GM11168 (cell line): Measurements from ENCODE around the gene SAMD11.
"Not testable (repeated sequence)": the region's sequence is repeated elsewhere in the genome, so short reads cannot be mapped to it uniquely, and the experiment has no call there.

Experiments used
- in situ Hi-C: fragments of 300-500 bp; cut with MboI; formaldehyde crosslinking; loops from one replicate; pipeline ENCODE4 v1.12.0; 2022; ENCODE audit warnings: low sequenced_read_pairs; ENCODE audit not compliant: unreplicated experiment

The SAMD11 gene

GRCh38 chr1:941588-942383 is 18.1 kb downstream of the SAMD11 start:
- in situ Hi-C loops: no loop called here

DNA sequence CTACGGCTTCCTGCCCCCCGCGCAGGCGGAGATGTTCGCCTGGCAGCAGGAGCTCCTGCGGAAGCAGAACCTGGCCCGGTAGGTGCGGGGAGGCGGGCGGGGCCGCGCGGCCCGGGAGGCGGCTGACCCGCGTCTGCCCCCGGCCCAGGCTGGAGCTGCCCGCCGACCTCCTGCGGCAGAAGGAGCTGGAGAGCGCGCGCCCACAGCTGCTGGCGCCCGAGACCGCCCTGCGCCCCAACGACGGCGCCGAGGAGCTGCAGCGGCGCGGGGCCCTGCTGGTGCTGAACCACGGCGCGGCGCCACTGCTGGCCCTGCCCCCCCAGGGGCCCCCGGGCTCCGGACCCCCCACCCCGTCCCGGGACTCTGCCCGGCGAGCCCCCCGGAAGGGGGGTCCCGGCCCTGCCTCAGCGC is 18.7 kb downstream of the SAMD11 start:
- in situ Hi-C loops: no loop called here

GRCh38 chr1:942864-943533 is 19.3 kb downstream of the SAMD11 start:
- in situ Hi-C loops: no loop called here

GRCh38 chr1:943545-944340 is 20.0 kb downstream of the SAMD11 start:
- in situ Hi-C loops: no loop called here

DNA sequence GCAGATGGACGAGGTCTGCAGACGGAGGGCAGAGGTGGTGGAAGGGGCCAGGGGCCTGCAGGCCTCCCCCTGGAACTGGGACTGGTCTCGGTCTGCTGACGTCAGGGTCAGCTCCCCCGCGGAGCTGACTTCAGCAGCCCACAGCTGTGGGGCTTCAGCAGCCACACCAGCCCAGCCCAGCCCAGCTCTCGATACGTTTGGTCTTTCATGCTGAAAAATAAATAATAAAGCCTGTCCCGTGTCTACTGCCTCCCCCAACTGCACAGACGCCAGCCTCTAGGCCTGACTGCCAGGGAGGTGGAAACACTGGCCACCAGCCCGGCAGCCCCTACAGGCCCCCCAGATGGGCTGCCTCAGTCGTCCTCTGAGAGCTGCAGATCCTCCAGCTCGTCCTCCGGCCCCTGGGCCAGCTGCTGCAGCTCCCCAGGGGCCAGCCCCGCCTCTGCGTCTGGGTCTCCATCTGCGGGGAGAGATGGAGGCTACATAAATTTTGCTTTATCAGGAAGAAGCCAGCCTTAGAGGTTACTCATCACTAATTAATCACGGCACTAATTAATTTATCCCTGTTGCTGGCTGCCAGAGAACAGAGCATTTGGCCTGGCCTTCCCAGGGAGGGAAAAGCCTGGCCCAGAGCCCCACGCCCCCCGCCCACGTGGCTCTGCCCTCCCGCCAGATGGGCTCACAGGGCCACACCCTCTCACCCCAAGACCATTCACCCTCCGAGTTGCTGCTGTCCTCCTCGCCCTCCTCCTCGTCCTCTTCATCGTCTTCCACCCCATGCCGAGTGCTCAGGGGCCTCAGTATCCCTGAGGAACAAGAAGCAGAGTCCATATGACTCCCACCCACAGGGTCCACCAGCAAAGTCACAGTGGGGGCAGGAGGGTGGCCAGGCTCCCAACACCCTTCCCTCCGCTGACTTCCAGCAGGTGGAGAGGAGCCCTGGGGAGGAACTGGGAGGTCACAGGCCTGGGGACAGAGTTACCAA is 20.9 kb downstream of the SAMD11 start:
- in situ Hi-C loops: no loop called here

DNA sequence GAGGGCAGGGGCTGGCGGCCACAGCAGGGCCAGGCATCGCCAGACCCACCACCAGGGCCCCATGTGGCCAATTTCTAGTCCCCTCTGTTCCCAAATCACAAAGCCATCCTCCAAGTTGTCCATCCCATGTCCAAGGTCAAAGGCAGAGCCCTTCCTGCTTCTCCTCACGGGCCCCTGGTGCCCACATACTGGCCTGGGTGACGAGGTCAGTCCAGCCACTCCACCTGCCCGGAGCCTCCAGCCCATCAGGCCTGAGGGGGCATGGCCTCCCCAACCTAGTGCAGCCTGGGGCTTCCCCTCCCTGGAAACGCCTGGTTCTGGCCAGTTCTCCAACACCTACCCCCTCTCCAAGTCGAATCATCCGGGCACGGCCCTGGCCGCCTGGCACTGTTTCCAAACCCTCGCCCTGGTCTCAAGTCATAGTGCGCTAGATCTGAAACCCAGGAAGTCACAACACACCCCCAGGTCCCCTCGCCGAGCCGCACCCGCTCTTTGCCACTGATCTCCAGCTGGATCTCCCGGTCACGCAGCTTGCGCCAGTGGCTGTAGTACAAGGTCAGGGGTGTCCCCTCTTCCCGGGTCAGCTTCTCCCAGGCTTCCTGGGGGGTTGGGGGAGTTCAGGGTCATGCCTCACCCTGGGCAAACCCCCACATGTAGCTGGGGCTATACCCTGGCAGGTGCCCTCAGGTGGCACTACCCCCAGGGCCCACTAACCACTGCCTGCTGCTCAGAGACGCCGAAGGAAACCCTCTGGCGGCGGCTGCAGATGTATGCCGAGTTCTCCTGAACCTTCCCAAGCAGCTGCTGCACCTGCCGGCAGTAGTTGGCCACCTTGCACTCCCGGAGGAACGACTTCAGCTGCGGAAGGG is 22.2 kb downstream of the SAMD11 start:
- in situ Hi-C loops: no loop called here

DNA sequence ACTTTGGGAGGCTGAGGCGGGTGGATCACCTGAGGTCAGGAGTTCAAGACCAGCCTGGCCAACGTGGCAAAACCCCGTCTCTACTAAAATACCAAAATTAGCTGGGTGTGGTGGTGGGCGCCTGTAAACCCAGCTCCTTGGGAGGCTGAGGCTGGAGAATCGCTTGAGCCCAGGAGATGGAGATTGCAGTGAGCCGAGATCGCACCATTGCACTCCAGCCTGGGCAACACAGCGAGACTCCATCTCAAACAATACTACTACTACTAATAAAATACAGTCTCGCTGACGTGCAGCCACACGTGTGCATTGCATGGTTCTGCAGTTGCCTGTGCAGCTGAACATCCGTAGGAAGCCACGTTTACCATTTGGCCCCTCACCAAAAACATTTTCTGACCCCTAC is 23.1 kb downstream of the SAMD11 start:
- in situ Hi-C loops: not testable (repeated sequence)

- in situ Hi-C loops: no loop called here
Measured at GRCh38 chr1:947958-948357, 24.2 kb downstream of the SAMD11 start.

- in situ Hi-C loops: no loop called here
Measured at GRCh38 chr1:950268-950667, 26.5 kb downstream of the SAMD11 start.

DNA sequence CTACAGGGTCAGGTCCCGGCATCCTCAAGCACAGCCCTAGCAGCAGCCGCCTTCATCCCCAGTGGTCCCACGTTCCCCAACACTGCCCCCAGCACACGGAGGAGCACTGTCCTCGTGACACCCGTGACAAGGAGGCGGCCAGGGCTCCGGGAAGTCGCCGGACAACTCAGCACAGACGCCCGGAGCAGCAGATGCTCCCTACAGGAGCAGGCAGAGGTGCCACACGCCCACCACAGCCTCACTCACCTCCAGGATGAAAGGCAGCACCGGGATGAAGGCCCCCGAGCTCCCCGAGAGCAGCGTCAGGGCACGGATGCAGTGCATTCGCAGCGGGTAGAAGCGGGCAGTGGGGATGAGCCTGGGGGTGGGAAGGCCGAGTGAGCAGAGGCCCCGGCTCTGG is 27.2 kb downstream of the SAMD11 start:
- in situ Hi-C loops: no loop called here

- in situ Hi-C loops: no loop called here
Measured at GRCh38 chr1:951364-951763, 27.6 kb downstream of the SAMD11 start.

GRCh38 chr1:952201-952600 is 28.5 kb downstream of the SAMD11 start:
- in situ Hi-C loops: no loop called here

GRCh38 chr1:952603-953002 is 28.9 kb downstream of the SAMD11 start:
- in situ Hi-C loops: no loop called here

DNA sequence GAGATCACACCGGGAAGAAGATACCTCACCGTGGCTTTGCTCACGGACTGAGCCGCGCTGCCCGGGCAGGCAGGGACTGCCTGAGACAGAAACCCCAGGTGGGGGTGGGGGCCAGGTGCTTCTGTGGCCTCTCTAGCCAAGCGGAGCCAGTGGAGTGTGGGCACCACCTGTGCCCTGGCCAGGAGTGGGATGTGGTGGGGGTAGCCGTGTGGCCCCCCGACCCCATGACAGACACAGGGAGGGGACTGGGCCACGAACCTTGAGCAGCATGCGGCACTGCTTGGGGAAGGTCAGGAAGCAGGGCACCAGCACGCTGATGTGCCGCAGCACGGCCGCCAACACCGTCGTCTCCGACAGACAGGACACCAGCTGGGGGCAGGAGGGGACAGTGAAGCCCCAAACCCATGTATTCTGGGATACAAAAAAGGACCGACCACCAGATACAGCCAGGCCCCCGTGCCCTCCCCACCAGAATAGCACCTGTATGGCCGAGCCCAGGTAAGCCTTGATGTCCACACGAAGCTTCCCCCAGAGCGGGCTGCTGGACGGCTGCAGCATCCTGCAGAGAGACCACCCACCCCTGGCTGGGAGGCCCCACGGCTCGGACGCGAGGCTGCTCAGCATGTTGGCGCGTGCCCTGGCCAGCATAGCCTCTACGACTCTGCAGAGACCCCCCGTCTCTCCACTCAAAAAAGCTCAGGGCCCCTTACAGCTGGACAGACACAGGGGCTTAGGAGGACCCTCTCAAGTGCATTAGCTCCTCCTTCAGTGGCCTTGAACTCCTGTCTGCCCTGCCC is 30.0 kb downstream of the SAMD11 start:
- in situ Hi-C loops: no loop called here

GRCh38 chr1:954927-955326 is 31.2 kb downstream of the SAMD11 start:
- in situ Hi-C loops: no loop called here

DNA sequence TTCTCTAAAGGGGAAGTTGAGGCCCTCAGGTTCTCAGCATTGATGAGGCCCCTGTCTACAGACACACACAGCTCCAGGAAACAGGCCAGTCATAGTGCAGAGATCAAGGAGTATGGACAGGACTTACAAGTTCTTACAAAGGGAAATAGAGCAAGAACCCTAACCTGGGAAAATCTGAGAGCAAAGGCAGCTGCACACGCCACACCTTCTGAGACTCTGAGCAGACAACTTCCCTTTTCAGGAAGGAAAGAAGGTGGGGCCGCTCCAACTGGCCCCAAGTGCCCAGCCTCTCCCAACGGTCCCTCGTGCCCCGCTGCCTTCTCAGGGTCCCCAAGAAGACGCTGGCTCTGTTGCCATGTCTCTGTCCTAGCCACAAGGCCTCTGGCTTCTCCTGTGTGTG is 31.8 kb downstream of the SAMD11 start:
- in situ Hi-C loops: no loop called here

DNA sequence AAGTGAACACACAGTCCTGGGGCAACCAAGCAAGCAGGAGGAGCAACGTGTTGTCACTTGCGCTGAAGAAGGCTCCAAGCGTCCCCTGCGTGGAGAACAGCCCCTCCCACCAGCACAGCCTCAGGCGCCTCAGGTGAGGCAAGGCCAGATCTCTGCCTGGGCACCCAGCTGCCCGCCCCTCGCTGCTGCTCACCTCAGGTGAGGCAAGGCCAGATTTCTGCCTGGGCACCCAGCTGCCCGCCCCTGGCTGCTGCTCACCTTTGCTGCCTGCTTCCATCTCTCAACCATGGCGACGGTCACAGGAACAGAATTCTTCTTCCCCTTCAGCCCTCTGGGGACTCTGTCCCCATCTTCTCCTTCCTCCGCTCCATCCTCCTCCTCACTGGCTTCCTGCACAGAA is 32.9 kb downstream of the SAMD11 start:
- in situ Hi-C loops: no loop called here
